ENCODE data around the gene LAPTM5. TPM values are rescaled to one million over a fixed set of nuclear protein-coding genes. Genes with fewer than 3 reads are reported as not detected.

LAPTM5 gene
- total and polyA plus RNA-seq, 2 donors (not counting 1 experiment from before 2014, with no cell fraction given): 1,384 to 1,519 TPM

DNA sequence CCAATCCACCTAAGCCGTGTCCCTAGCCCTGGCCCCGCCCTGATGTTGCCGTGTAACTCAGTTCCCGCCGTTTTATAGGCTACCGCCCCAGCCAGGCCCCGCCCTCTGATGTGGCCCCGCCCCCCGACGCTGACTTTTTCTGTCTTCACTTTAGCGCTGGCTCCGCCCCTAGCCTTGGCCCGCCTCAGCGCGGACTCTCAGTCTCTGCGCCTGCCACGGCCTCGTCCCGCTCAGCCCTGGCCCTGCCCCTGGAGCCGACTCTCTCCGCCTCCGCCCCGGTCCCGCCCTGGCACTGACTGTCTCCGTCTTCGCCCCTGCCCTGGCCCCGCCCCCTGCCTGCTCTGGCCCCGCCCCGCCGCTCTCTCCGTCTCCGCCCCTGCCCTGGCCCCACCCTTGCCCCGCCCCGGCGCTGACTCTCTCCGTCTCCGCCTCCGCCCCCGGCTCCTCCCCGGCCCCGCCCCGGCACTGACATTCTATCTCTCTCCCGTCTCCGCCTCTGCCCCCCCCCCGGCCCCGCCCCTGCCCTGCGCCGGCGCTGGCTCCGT, 39.4 kb downstream of the LAPTM5 start:
- H3K9ac ChIP-seq (ENCODE audit: low read length): peak overlapping the region; percentile 58
- Mint-ChIP-seq H3K27ac (peak overlapping the region; percentile 94), H3K9me3 (ENCODE audit: insufficient read depth) (peaks cover 2% of the 10 kb centered on the region), H3K4me3 (peak overlapping the region; percentile 88), H3K4me1 (peaks cover 41% of the 10 kb centered on the region), H3K27me3 (no peaks in the 10 kb centered on the region)
- TF ChIP-seq, protein P1, sequence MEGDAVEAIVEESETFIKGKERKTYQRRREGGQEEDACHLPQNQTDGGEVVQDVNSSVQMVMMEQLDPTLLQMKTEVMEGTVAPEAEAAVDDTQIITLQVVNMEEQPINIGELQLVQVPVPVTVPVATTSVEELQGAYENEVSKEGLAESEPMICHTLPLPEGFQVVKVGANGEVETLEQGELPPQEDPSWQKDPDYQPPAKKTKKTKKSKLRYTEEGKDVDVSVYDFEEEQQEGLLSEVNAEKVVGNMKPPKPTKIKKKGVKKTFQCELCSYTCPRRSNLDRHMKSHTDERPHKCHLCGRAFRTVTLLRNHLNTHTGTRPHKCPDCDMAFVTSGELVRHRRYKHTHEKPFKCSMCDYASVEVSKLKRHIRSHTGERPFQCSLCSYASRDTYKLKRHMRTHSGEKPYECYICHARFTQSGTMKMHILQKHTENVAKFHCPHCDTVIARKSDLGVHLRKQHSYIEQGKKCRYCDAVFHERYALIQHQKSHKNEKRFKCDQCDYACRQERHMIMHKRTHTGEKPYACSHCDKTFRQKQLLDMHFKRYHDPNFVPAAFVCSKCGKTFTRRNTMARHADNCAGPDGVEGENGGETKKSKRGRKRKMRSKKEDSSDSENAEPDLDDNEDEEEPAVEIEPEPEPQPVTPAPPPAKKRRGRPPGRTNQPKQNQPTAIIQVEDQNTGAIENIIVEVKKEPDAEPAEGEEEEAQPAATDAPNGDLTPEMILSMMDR (IDR thresholded peaks at IDR 0.05): no peak
- no peak for TF ChIP-seq EZH2 (IDR thresholded peaks at IDR 0.05; ENCODE audit: borderline replicate concordance, insufficient read depth, low read depth, low read length, poor library complexity, severe bottlenecking)
- peak overlapping the region; percentile 100 for H3K4me2 ChIP-seq (replicated peaks; ENCODE audit: low read depth, low read length, poor library complexity, severe bottlenecking)
- peak overlapping the region in 4 of 5 experiments; percentile 25 to 56 (median 54) for H3K4me3 ChIP-seq (ENCODE audit: control extremely low read depth in 1 of 5, extremely low read depth in 1 of 5, insufficient read depth in 1 of 5, low read depth in 2 of 5, low read length in 4 of 5)
- peaks cover 42% of the 10 kb centered on the region for H3K79me2 ChIP-seq (ENCODE audit: control insufficient read depth, insufficient read depth, low read length)
- H3K4me1 ChIP-seq (ENCODE audit: control insufficient read depth in 2 of 2, insufficient read depth in 2 of 2, low read length in 2 of 2): peaks cover 17 to 47% of the 10 kb centered on the region in 2 donors
- DNase-seq (peak; percentile 99), ATAC-seq (ENCODE audit: low read depth) (peak; percentile 77)
- H3K27me3 ChIP-seq (replicated peaks in 1 of 4; ENCODE audit: control extremely low read depth in 1 of 4, control insufficient read depth in 3 of 4, insufficient read depth in 4 of 4, low read length in 3 of 4): no peaks in the 10 kb centered on the region
- ChIA-PET POLR2A (interaction anchor here (0.7 to 3.4 kb wide), 13 partner anchors 10 to 437 kb away, joined by 3 to 57 read pairs (median 7); partner anchors contain the start of gene LAPTM5), CTCF (interaction anchor here (0.9 to 38.6 kb wide), 14 partner anchors 13 to 444 kb away, joined by 3 to 769 read pairs (median 9); partner anchors contain the start of gene LAPTM5)
- intact Hi-C loops (cut with micrococcal nuclease): loop anchor here (1.0 to 10.0 kb wide), 8 partner anchors 25 to 1069 kb away; partner anchors contain the start of genes PEF1, PUM1, SNRNP40 and ZCCHC17
- H3K9me3 ChIP-seq (ENCODE audit: control extremely low read depth in 1 of 3, control insufficient read depth in 2 of 3, insufficient read depth in 1 of 3, low read length in 2 of 3): peaks cover 0 to 14% (median 4%) of the 10 kb centered on the region in 3 donors
- under 1% methylated on average over 34 of the region's 50 CpGs for WGBS (ENCODE audit: insufficient coverage)
- peak overlapping the region; percentile 69 to 99 for H3K27ac ChIP-seq (ENCODE audit: low read length in 2 of 2)
- H2AFZ ChIP-seq (ENCODE audit: insufficient read depth, low read depth, low read length, poor library complexity, severe bottlenecking): peak overlapping the region; percentile 64
- peaks cover 26% of the 10 kb centered on the region for H4K20me1 ChIP-seq (ENCODE audit: control insufficient read depth, insufficient read depth, low read length, poor library complexity, severe bottlenecking)
- H3K36me3 ChIP-seq (replicated peaks in 1 of 2; ENCODE audit: control extremely low read depth in 1 of 2, control insufficient read depth in 1 of 2, extremely low read depth in 1 of 2, insufficient read depth in 2 of 2, low read length in 1 of 2): peaks cover 0 to 16% of the 10 kb centered on the region in 2 experiments

DNA sequence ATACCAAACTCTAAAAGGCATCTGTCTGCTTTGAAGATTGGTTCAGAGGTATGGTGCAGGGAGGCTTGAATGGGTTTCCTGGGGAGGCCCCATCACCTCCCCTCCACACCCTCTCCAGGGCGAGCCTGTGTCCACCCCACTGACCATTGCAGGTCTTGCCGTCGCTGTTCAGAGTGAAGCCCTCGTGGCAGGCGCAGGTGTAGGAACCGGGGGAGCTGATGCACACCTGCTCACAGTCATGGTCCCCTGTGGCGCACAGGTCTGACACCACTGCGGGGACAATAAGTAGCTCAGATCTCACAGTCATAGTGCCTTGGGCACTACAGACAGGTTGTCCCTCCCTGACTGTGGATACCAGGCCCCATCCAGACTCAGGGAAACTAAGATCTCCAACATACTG, 40.9 kb downstream of the LAPTM5 start:
- H3K27me3 ChIP-seq (replicated peaks in 1 of 4; ENCODE audit: control extremely low read depth in 1 of 4, control insufficient read depth in 3 of 4, insufficient read depth in 4 of 4, low read length in 3 of 4): no peaks in the 10 kb centered on the region
- ChIA-PET POLR2A (no interaction called here), CTCF (interaction anchor here (0.6 to 38.6 kb wide), 5 partner anchors 9 to 1480 kb away, joined by 3 to 769 read pairs (median 4); partner anchors contain the start of genes LAPTM5, PTPRU and TMEM39B)
- peak; percentile 34 for DNase-seq
- H3K4me2 ChIP-seq (replicated peaks; ENCODE audit: low read depth, low read length, poor library complexity, severe bottlenecking): no peak overlapping the region
- TF ChIP-seq, protein P1 (IDR thresholded peaks at IDR 0.05): no peak
- TF ChIP-seq EZH2 (IDR thresholded peaks at IDR 0.05; ENCODE audit: borderline replicate concordance, insufficient read depth, low read depth, low read length, poor library complexity, severe bottlenecking): no peak
- Mint-ChIP-seq H3K9me3 (ENCODE audit: insufficient read depth) (peaks cover 2% of the 10 kb centered on the region), H3K27me3 (no peaks in the 10 kb centered on the region), H3K4me3 (peak overlapping the region; percentile 84), H3K4me1 (peaks cover 32% of the 10 kb centered on the region), H3K27ac (peak overlapping the region; percentile 59)
- WGBS (ENCODE audit: insufficient coverage): 99% methylated on average over 8 of the region's 8 CpGs
- H3K36me3 ChIP-seq (replicated peaks in 1 of 2; ENCODE audit: control extremely low read depth in 1 of 2, control insufficient read depth in 1 of 2, extremely low read depth in 1 of 2, insufficient read depth in 2 of 2, low read length in 1 of 2): peaks cover 0 to 3% of the 10 kb centered on the region in 2 experiments
- H3K9me3 ChIP-seq (ENCODE audit: control extremely low read depth in 1 of 3, control insufficient read depth in 2 of 3, insufficient read depth in 1 of 3, low read length in 2 of 3): peaks cover 0 to 14% (median 4%) of the 10 kb centered on the region in 3 donors
- H3K4me3 ChIP-seq (ENCODE audit: control extremely low read depth in 1 of 5, extremely low read depth in 1 of 5, insufficient read depth in 1 of 5, low read depth in 2 of 5, low read length in 4 of 5): no peak overlapping the region
- H4K20me1 ChIP-seq (ENCODE audit: control insufficient read depth, insufficient read depth, low read length, poor library complexity, severe bottlenecking): peaks cover 11% of the 10 kb centered on the region
- intact Hi-C loops (cut with micrococcal nuclease): loop anchor here (5.0 to 10.0 kb wide), 2 partner anchors 928 to 1071 kb away; partner anchors contain the start of gene PEF1
- H3K27ac ChIP-seq (ENCODE audit: low read length in 2 of 2): no peak overlapping the region
- H3K79me2 ChIP-seq (ENCODE audit: control insufficient read depth, insufficient read depth, low read length): peaks cover 27% of the 10 kb centered on the region
- no peak overlapping the region for H2AFZ ChIP-seq (ENCODE audit: insufficient read depth, low read depth, low read length, poor library complexity, severe bottlenecking)
- H3K4me1 ChIP-seq (ENCODE audit: control insufficient read depth in 2 of 2, insufficient read depth in 2 of 2, low read length in 2 of 2): peaks cover 15 to 34% of the 10 kb centered on the region in 2 donors
- no peak overlapping the region for H3K9ac ChIP-seq (ENCODE audit: low read length)
- no peak for ATAC-seq (ENCODE audit: low read depth)

All from B cell (primary cell).